Measurements from ENCODE around the gene SLC41A1.

The SLC41A1 gene

GRCh38 chr1:205791568-205792180 lies 21.3 kb downstream of the SLC41A1 start:
- H3K27ac ChIP-seq (ENCODE audit: low read length): no peak overlapping the region
- H3K9me3 ChIP-seq (ENCODE audit: control insufficient read depth, insufficient read depth, low read length): no peaks in the 10 kb centered on the region
- no peak overlapping the region for H3K4me3 ChIP-seq (ENCODE audit: low read length)
- no CpG with 5 or more reads among the region's 5 CpGs for WGBS (ENCODE audit: insufficient coverage, insufficient read length)
- H3K4me1 ChIP-seq (ENCODE audit: control insufficient read depth, insufficient read depth, low read length): no peaks in the 10 kb centered on the region
- no peak for DNase-seq (ENCODE audit: low read depth, low spot score)
- H3K36me3 ChIP-seq (ENCODE audit: control insufficient read depth, insufficient read depth, low read length): peaks cover 18% of the 10 kb centered on the region
- H3K27me3 ChIP-seq (ENCODE audit: control insufficient read depth, insufficient read depth, low read length): no peaks in the 10 kb centered on the region

GRCh38 chr1:205787287-205787916 lies 25.6 kb downstream of the SLC41A1 start:
- no peaks in the 10 kb centered on the region for H3K4me1 ChIP-seq (ENCODE audit: control insufficient read depth, insufficient read depth, low read length)
- no peak for DNase-seq (ENCODE audit: low read depth, low spot score)
- no peaks in the 10 kb centered on the region for H3K27me3 ChIP-seq (ENCODE audit: control insufficient read depth, insufficient read depth, low read length)
- no CpG with 5 or more reads among the region's 10 CpGs for WGBS (ENCODE audit: insufficient coverage, insufficient read length)
- no peak overlapping the region for H3K27ac ChIP-seq (ENCODE audit: low read length)
- no peak overlapping the region for H3K4me3 ChIP-seq (ENCODE audit: low read length)
- no peaks in the 10 kb centered on the region for H3K9me3 ChIP-seq (ENCODE audit: control insufficient read depth, insufficient read depth, low read length)
- H3K36me3 ChIP-seq (ENCODE audit: control insufficient read depth, insufficient read depth, low read length): peaks cover 2% of the 10 kb centered on the region; the same call in 1 of the 2 replicates

- H3K27ac ChIP-seq (ENCODE audit: low read length): no peak overlapping the region
- no peak overlapping the region for H3K4me3 ChIP-seq (ENCODE audit: low read length)
- H3K4me1 ChIP-seq (ENCODE audit: control insufficient read depth, insufficient read depth, low read length): no peaks in the 10 kb centered on the region
- WGBS (ENCODE audit: insufficient coverage, insufficient read length): no CpG with 5 or more reads among the region's 4 CpGs
- peaks cover 2% of the 10 kb centered on the region; the same call in 1 of the 2 replicates for H3K36me3 ChIP-seq (ENCODE audit: control insufficient read depth, insufficient read depth, low read length)
- no peak for DNase-seq (ENCODE audit: low read depth, low spot score)
- no peaks in the 10 kb centered on the region for H3K9me3 ChIP-seq (ENCODE audit: control insufficient read depth, insufficient read depth, low read length)
- H3K27me3 ChIP-seq (ENCODE audit: control insufficient read depth, insufficient read depth, low read length): no peaks in the 10 kb centered on the region
These were observed 26.4 kb downstream of the SLC41A1 start for GRCh38 chr1:205786601-205787000.

GRCh38 chr1:205785446-205785845 lies 27.6 kb downstream of the SLC41A1 start:
- no peak for DNase-seq (ENCODE audit: low read depth, low spot score)
- H3K9me3 ChIP-seq (ENCODE audit: control insufficient read depth, insufficient read depth, low read length): no peaks in the 10 kb centered on the region
- H3K36me3 ChIP-seq (ENCODE audit: control insufficient read depth, insufficient read depth, low read length): no peaks in the 10 kb centered on the region; the same call in 1 of the 2 replicates
- no peak overlapping the region for H3K27ac ChIP-seq (ENCODE audit: low read length)
- WGBS (ENCODE audit: insufficient coverage, insufficient read length): no CpG with 5 or more reads among the region's 9 CpGs
- H3K4me3 ChIP-seq (ENCODE audit: low read length): no peak overlapping the region
- no peaks in the 10 kb centered on the region for H3K27me3 ChIP-seq (ENCODE audit: control insufficient read depth, insufficient read depth, low read length)
- H3K4me1 ChIP-seq (ENCODE audit: control insufficient read depth, insufficient read depth, low read length): no peaks in the 10 kb centered on the region

GRCh38 chr1:205783904-205784303 lies 29.1 kb downstream of the SLC41A1 start:
- no CpG with 5 or more reads among the region's 4 CpGs for WGBS (ENCODE audit: insufficient coverage, insufficient read length)
- no peaks in the 10 kb centered on the region for H3K9me3 ChIP-seq (ENCODE audit: control insufficient read depth, insufficient read depth, low read length)
- no peak for DNase-seq (ENCODE audit: low read depth, low spot score)
- H3K36me3 ChIP-seq (ENCODE audit: control insufficient read depth, insufficient read depth, low read length): no peaks in the 10 kb centered on the region
- no peaks in the 10 kb centered on the region for H3K4me1 ChIP-seq (ENCODE audit: control insufficient read depth, insufficient read depth, low read length)
- H3K27me3 ChIP-seq (ENCODE audit: control insufficient read depth, insufficient read depth, low read length): no peaks in the 10 kb centered on the region
- H3K27ac ChIP-seq (ENCODE audit: low read length): no peak overlapping the region
- H3K4me3 ChIP-seq (ENCODE audit: low read length): no peak overlapping the region

- Histone ChIP-seq H3K4me1 (ENCODE audit: control insufficient read depth, insufficient read depth, low read length) (no peaks in the 10 kb centered on the region), H3K4me3 (ENCODE audit: low read length) (no peak overlapping the region), H3K27me3 (ENCODE audit: control insufficient read depth, insufficient read depth, low read length) (no peaks in the 10 kb centered on the region), H3K27ac (ENCODE audit: low read length) (no peak overlapping the region), H3K36me3 (ENCODE audit: control insufficient read depth, insufficient read depth, low read length) (no peaks in the 10 kb centered on the region), H3K9me3 (ENCODE audit: control insufficient read depth, insufficient read depth, low read length) (no peaks in the 10 kb centered on the region)
- DNase-seq (ENCODE audit: low read depth, low spot score): no peak
These were observed 29.6 kb downstream of the SLC41A1 start for GRCh38 chr1:205783433-205783795.

GRCh38 chr1:205782627-205783432 lies 30.2 kb downstream of the SLC41A1 start:
- Histone ChIP-seq H3K4me1 (ENCODE audit: control insufficient read depth, insufficient read depth, low read length) (no peaks in the 10 kb centered on the region), H3K36me3 (ENCODE audit: control insufficient read depth, insufficient read depth, low read length) (no peaks in the 10 kb centered on the region), H3K27ac (ENCODE audit: low read length) (no peak overlapping the region), H3K9me3 (ENCODE audit: control insufficient read depth, insufficient read depth, low read length) (no peaks in the 10 kb centered on the region), H3K27me3 (ENCODE audit: control insufficient read depth, insufficient read depth, low read length) (no peaks in the 10 kb centered on the region), H3K4me3 (ENCODE audit: low read length) (no peak overlapping the region)
- WGBS (ENCODE audit: insufficient coverage, insufficient read length): no CpG with 5 or more reads among the region's 4 CpGs
- DNase-seq (ENCODE audit: low read depth, low spot score): no peak

GRCh38 chr1:205780335-205780734 lies 32.7 kb downstream of the SLC41A1 start:
- H3K4me1 ChIP-seq (ENCODE audit: control insufficient read depth, insufficient read depth, low read length): no peaks in the 10 kb centered on the region
- no peak overlapping the region for H3K4me3 ChIP-seq (ENCODE audit: low read length)
- no CpG with 5 or more reads among the region's 5 CpGs for WGBS (ENCODE audit: insufficient coverage, insufficient read length)
- no peak for DNase-seq (ENCODE audit: low read depth, low spot score)
- H3K36me3 ChIP-seq (ENCODE audit: control insufficient read depth, insufficient read depth, low read length): no peaks in the 10 kb centered on the region
- H3K27me3 ChIP-seq (ENCODE audit: control insufficient read depth, insufficient read depth, low read length): no peaks in the 10 kb centered on the region
- no peak overlapping the region for H3K27ac ChIP-seq (ENCODE audit: low read length)
- no peaks in the 10 kb centered on the region for H3K9me3 ChIP-seq (ENCODE audit: control insufficient read depth, insufficient read depth, low read length)

GRCh38 chr1:205777994-205778393 lies 35.0 kb downstream of the SLC41A1 start:
- H3K9me3 ChIP-seq (ENCODE audit: control insufficient read depth, insufficient read depth, low read length): no peaks in the 10 kb centered on the region
- 0 out of 2 replicates have a peak, but pooled peaks cover 2% of the 10 kb centered on the region for H3K4me1 ChIP-seq (ENCODE audit: control insufficient read depth, insufficient read depth, low read length)
- no CpG with 5 or more reads among the region's 2 CpGs for WGBS (ENCODE audit: insufficient coverage, insufficient read length)
- peaks cover 3% of the 10 kb centered on the region; the same call in 1 of the 2 replicates for H3K27me3 ChIP-seq (ENCODE audit: control insufficient read depth, insufficient read depth, low read length)
- no peak for DNase-seq (ENCODE audit: low read depth, low spot score)
- H3K36me3 ChIP-seq (ENCODE audit: control insufficient read depth, insufficient read depth, low read length): no peaks in the 10 kb centered on the region
- no peak overlapping the region for H3K27ac ChIP-seq (ENCODE audit: low read length)
- no peak overlapping the region for H3K4me3 ChIP-seq (ENCODE audit: low read length)

GRCh38 chr1:205775717-205776056 lies 37.3 kb downstream of the SLC41A1 start:
- no peak overlapping the region for H3K4me3 ChIP-seq (ENCODE audit: low read length)
- H3K36me3 ChIP-seq (ENCODE audit: control insufficient read depth, insufficient read depth, low read length): no peaks in the 10 kb centered on the region
- H3K27ac ChIP-seq (ENCODE audit: low read length): no peak overlapping the region
- no peak for DNase-seq (ENCODE audit: low read depth, low spot score)
- peaks cover 3% of the 10 kb centered on the region; the same call in 1 of the 2 replicates for H3K27me3 ChIP-seq (ENCODE audit: control insufficient read depth, insufficient read depth, low read length)
- no peaks in the 10 kb centered on the region for H3K9me3 ChIP-seq (ENCODE audit: control insufficient read depth, insufficient read depth, low read length)
- H3K4me1 ChIP-seq (ENCODE audit: control insufficient read depth, insufficient read depth, low read length): 0 out of 2 replicates have a peak, but pooled peaks cover 2% of the 10 kb centered on the region

All from iPS DF 6.9 (cell line).